HL-60/S4 treated with retinoic acid at 250 ng/mL for 4 days and 3 days (cell line): ENCODE results near the gene TGFBR3.

ENCODE experiments used
- in situ Hi-C: fragments of 300-500 bp; cut with MboI; formaldehyde crosslinking; loops from 2 replicates; pipeline ENCODE4 v1.7.0; 2022; ENCODE audit warnings: low sequenced_read_pairs

The TGFBR3 gene

DNA sequence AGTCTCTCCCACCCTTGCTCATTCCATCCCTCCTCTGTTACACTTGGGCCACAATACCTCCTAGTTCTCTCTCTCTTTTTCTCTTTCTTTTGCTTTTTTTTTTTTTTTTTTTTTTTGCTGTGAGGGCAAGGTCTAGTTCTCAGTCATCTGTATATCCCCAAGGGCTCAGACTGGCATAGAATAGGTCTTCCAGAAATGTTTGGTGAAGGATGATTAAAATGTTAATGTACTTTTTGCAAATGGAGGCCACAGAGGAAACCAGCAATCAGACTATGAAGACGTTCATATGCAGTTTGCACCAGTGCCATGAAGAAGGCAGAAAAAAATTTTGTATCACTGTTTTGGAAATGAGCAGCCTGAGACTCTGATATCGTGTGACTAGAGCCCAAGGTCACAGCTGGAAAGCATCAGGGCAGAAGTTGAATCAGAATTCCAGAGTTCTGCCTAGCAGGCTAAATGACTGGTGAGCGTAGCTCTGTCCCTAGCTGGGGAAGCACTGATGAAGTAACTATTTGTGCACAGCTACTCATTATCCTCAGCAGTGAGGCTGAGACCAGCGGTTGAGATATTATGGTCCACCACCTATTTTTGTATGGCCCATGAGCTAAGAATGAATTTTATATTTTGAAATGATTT, 186.5 kb downstream of the TGFBR3 start:
- in situ Hi-C loops: no loop called here

DNA sequence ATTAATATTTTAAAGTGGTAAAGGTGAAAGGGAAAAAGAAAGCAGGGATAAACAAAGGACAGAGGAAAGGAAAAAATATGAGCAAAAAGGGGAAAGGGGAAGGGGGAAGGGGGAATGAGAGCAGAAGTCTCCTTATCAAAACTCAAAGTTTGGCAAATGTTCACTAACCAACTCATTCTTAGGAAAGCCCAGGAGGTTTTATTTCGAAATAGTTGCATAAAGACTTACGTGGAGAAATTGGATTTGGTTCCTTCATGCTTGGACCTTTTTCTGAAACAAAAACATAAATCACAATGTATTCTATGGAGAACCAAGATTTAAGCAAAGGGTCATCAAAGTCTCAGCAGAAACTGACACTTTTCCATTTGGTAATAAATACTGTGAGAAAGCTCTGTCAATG, 188.1 kb downstream of the TGFBR3 start:
- in situ Hi-C loops: no loop called here

DNA sequence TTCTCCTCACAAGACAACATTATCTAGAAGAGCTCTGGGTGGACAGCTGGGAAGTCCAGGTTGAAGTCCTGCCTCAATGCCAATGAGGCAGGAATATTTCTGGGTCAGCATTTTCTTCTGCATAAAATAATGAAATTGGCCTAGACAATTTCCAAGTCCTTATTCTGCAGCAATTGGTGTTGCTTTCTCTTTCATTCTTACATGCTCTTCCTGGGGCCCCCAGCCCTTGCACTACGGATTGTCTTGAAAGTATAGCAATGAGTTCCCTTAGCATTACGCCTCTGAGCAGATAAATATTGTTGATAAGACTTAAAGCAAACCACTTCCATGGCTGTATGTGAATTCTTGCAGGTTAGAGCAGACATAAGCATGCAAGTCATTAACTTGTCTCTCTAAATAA, 188.5 kb downstream of the TGFBR3 start:
- in situ Hi-C loops: no loop called here

DNA sequence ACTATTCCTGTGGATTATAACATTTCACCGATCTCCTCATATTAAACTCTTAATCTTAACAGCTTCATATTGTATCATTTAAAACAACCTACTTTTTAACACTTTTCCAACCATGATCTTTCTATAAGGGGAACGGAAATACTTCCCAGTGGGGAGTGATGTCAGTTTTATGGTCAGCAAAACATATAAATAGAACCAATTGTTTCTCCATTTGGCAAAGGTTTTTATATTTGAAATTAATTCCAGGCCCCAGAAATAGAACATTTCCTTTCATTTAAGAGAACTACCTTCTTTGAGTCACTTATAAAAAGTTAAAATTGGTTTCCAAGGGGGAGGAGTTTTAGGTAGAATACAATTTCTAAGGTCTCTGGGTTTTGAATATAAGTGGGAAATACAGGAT, 189.6 kb downstream of the TGFBR3 start:
- in situ Hi-C loops: no loop called here

DNA sequence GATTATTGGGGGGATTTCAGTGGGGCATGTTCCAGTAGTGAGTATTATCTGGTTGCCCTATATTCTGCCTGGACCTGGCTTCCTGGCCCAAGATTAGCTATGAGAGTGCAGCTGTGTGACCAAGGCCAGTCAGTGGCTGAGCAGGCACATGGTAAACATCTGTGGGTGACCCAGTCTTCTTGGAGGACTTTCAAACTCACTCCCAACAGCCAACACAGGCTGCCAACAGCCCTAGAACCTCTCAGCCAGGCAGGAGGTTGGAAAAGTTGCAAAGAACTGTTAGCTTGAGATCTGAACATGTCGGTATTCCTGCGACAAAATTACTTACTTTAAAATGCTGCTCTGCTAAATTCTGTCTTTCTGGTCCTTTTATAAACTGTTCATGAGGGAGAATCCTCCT, 192.4 kb downstream of the TGFBR3 start:
- in situ Hi-C loops: no loop called here

DNA sequence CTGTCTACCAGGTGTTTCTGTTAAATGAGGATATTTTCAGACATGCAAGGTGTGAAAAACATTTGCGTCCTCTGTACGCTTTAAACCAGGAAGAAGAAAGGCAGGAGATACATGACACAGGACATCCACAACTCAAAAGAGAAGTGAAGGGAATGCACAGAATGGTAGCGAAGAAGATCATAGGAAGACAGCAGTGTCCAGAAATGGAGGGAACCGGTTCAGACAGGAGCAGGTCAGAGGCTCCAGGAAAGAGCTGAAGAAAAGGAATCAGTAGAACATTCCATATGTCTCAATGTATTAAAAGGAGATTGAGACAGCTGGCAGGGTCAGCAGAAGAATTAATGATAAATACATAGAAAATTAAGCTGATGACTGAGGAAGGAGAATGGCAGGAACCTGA, 194.4 kb downstream of the TGFBR3 start:
- in situ Hi-C loops: no loop called here

DNA sequence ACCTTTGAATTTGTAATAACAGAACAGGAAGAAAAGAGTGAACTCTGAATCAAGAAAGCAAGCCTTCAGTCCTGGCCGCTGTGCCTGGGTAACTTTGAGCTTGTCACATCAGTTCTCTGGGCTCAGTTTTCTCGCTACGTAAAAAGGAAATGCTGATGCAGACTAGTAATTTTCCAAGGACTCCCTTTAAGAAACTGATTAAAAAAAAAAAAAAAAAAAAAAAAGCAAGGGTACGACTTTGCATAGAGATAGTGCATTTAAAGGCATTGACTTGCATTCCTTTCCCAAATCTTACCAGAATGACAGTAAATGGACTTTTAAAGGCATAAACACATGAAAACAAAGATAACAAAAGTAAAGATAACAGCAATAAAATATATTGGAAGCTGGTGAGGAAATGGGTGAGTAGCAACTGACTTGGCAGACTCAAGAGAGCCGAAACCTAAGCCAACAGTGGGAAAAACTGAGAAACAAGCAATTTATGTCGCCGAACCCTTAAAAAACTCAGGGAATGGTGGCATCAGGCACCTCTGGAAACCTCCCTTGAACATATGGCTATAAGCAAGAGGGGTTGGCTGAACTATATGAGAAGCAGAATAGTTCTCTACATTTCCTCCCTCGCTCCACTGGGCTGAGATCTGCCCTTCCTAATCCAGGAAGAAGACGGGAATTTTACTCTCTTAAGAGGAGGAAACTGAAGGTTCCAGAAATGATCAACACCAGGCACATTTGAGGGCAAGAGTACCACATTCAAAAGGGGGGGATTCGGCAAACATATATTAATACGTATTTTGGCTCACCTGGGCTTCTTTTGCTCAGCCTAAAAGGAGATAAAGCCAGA, 196.1 kb downstream of the TGFBR3 start:
- in situ Hi-C loops: no loop called here

DNA sequence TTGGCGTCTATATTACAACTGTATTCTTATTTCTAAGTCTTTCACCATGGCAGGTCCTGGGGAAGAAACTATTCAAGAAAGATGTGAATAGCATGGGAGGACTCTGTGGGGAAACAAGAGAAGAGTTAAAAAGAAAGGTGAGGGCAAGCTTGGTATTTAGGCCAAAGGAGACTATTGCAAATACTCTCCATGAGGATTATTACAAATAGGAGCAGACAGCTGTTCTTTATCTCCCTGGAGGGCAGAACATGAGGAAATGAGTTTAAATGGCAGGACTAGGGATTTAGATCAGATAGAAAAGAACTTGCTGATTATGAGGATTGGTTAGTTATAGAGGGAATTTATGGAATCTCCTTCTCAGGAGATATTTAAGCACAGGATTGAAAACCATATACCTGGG, 198.5 kb downstream of the TGFBR3 start:
- in situ Hi-C loops: no loop called here

DNA sequence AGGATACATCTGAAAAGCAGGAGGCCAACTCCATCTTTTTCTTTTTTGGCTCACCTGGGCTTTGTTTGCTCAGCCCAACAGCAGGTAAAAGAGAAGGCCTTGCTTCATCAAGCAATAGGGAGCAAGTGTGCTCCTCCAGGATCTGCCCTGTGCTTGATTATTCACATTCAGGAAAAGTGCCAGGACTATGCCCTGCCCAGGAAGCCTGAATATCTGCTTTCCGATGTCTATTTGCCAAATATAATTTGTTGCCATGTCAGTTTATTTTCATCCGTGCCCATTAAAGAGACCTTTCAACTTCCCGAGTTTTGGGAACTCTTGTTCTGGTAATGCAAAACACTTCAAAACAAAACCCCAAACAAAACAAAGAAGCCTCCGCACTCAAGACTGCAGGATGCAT, 200.0 kb downstream of the TGFBR3 start:
- in situ Hi-C loops: no loop called here

DNA sequence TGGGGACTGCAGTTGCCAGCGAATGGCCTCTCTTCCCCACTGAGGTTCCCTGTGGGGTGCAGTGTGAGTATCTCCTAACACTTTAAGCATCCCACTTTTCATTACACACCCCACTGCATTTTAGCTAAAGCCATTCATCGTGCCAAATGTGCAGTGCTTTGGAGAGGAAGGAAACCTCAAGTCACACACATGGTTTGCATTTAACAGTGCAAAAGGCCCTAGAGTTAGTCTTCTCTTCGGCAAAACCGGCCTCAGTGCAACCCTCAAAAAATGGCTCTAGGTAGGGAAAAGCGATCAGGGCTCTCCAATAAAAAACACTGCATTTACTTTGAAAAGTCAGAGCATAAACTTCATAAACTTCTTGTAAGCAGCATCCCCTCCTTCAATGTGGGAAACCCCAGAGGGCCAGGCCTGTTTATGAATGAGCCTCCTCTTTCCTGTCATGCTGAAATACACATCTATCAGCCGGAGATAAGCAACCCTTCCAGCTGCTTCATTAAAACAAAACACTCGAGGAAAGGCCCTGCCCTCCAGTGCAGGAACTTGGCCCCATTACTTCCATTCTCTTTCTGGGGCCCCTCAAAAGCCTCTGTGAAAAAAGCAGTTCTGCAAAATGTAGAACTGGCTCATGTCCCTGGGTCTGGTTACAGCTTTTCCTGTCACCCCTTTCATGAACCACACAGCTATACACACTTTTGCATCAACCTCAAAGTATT, 201.3 kb downstream of the TGFBR3 start:
- in situ Hi-C loops: no loop called here

DNA sequence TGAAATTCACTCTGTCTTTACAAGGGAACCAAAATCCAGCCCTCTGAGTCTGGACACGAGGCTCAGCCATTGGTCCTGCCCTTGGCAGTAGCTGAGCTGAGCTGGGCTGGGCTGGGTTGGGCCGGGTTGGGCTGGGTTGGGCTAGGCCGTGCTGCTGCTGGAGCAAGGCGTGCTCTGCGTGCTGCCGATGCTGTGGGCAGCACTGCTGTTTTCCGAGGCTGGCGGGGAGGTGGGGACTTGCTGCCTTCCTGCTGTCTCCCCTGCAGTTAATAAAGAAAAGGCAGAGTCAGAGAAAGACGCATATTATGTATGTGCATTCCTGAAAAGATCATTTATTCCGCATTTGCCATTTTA, 202.4 kb downstream of the TGFBR3 start:
- in situ Hi-C loops: no loop called here

DNA sequence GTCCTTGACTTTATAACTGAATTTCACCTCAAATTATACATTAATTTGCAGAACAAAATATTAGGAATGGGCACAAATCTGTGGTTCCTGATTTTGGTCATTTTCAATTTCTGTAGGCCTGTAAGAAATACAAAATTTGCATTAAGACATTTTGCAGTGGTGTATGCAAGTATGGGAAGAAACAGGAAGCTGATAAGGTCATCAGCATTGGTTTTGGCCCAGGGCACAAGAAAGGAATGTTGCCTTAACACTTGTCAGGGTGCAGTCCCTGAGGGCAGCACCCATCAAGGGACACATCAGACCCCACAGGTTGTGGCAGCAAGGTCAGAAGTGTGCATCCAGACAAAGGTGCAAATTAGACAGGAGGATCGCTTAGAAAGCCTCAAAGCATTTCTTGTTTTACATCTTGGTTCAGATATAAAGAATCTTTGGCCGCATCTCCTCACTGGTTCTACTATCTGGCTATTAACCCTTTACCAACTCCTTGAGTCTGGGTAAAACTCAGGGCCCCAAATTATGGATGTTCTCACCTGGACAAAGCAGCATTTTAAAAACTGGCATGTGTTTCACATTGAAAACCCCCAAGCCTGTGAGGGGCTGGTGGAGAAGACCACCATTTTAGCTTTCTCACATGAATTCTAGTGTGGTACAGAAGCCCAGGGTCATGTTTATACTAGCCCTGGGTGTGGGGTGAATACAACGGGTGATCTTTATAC, 202.9 kb downstream of the TGFBR3 start:
- in situ Hi-C loops: no loop called here

DNA sequence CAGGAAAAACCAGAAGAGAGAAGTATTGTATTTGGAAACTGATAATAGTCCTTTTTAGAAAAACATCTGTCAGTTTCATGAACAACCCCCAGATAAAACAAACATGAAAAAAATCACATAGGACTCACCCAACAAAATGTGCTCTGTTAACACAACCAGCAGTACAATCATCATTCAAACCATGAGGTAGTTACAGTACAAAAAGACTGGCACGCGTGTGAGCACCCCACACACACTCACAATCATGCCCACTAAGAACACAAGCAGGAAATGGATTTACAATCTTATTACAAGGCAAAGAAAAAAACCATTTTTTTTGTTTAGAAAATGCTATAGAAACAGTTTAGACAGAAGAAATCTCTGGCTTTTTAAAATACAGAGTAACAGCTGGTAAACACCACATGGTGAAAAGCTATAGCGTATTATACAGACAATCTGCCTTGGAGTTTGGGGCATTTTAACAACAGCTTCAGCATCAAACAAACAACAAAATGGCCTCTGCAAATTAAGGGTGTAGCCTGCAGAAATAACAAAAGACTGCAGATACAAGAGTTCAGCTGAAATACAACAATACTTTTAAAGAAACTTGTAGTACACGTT, 205.3 kb downstream of the TGFBR3 start:
- in situ Hi-C loops: no loop called here

DNA sequence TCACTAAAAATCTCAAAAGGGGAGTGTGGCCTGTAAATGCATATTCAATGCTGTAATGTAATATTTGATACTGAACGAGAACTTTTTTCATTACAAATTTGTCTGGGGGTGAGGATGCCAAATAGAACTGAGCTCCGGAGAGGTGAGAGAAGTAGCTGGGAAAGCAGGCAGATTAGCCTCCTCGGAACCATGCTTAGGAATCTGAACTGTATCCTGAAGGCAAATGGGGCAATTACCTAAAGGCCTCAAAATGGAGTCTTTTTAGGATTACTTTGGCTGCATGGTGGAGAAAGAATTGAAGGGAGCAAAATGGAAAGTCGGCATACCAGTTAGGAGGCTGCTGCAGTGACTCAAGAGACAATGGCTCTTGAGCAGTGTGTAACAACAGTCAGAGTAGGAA, 206.5 kb downstream of the TGFBR3 start:
- in situ Hi-C loops: no loop called here

DNA sequence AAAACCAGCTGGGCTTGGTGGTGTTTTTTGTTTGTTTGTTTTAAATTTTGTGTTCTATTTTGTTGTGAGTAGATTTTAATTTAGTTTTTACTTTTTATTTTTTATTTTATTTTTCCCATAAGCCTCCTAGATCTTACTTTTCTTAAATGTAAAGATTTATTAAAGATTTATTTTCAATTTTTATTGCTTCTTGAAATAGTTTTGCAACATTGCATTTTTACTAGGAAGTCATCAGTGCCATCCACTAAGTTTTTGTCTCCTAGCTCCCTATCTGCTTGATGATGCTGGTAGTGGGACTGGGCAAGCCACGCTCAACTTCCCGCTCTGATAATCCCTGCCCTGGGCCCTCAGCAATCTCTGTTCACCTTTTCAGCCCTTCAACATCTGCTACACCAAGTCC, 209.9 kb downstream of the TGFBR3 start:
- in situ Hi-C loops: no loop called here

DNA sequence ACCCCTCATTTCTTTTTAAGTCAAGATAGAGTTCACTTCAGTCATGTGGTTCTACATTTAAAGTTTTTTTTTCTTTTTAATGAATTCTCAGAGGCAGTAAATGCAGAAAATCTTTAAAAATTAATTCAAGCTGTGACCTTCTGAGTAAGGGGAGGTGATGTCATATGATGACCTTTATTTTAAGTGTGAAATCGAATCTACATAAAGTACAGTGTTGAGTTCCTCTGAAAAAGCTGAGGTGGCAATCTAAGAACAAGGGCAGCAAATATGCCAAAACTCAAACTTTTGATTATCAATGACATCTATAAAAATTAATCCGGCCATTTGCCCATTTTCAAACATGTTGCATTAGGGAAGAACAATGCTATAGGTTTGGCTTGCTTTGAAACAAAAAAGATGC, 211.8 kb downstream of the TGFBR3 start:
- in situ Hi-C loops: no loop called here

DNA sequence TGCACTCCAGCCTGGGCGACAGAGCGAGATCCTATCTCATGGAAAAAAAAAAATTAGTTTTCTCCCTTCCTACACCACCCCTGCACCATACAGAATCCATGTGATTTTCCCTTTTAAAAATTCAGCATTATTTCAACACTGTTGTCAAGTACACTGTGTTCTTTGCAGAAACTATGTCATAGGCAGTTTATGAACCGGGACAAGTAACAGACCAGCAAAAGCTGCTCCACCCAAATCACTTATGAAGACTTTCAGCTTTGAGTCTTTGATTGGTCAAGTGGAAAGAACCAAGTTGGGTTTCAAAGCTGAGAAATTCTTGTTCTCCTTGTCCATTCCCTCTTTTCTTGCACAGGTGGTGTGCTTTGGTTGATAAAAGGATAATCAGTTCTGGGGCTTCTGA, 212.3 kb downstream of the TGFBR3 start:
- in situ Hi-C loops: no loop called here

DNA sequence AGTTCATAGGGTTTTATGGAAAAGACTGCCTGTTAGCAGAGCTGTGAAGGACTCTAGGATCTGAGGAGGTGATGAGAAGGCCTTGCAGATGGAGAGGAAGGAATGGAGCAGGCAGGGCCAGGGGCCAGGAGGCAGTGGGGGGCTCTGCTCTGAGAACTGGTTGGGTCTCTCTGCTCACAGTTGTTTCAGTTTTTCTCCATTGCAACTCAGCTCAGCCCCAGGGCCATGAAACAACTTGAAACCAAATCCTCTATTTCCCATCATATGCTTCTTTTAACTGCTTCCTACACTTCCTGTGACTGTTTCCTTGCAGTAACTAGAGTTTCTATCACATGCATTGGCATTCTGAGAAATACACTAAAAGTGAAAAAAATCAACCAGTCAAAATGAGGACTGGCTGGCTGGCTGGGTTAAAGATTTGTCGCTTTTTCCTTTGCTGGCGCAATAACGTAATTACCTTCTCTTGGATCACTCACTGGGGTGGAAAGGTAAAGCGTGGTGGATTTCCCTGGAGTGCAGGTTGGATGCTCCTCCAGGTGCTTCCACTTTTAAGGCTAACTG, 213.3 kb downstream of the TGFBR3 start:
- in situ Hi-C loops: no loop called here

DNA sequence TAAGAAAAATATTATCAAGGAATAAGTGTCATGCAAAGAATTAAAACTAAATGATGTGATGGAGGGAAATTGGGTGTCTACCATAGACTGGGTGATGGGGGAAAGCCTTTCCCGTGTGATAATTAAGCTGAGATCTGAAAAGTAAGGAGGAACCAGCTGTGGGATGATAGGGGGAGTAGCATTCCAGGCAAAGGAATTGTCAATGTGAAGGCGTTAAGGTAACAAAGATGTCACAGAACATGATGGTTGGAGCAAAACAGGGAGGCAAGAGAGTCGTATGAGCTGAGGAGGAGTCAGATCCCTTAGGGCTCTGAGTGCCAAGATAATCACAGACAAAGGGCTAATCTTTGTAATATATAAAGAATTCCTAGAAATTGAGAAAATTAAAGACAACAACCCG, 215.2 kb downstream of the TGFBR3 start:
- in situ Hi-C loops: no loop called here

DNA sequence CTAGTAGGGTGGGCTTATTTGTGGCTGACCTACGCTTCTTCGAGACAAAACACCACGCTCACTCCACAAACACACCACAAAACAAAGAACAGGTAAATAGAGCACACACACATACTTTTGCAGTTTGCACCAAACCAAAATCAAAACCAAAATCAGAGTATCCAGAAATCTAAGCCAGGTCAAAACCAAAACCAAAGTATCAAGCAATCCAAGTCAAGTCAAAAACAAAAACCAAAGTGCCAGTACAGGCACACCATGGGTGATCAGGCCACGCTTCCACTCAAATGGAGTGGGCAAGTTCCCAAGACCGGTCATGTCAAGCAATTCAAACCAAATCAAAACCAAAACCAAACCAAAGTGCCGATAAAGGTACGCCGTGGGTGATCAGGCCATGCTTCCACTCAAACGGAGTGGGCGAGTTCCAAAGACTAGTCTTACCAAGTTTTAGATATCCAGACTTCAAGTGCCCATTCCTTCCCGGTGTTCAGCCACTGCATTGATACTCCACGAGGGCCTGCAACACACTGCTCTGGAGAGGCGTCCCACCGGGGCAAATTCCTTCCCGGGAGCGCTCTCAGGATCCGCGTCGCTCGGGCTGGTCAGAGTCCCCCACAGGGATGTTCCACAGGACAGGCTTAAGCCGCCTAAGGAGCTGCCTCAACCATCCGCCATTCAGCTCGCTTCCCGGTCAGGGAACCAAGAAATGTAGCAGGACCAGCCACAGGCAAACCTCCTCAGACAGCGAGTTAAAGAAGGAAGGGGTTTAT, 216.2 kb downstream of the TGFBR3 start:
- in situ Hi-C loops: no loop called here
